SK-N-SH treated with all-trans-retinoic acid at 6 μM for 48 hours (cell line): Measurements from ENCODE around the gene TUBB6.
A peak's percentile ranks its signal among the peaks of the same experiment; 100 is the strongest.

ENCODE experiments used
- ATAC-seq: fragments of 200-7000 bp; cut with Tn5 transposase; 3 replicates; pipeline ENCODE4 v1.9.1; 2020; ENCODE audit warnings: mild to moderate bottlenecking, moderate library complexity
- ARNTL ChIP-seq: fragments of 450-650 bp; formaldehyde crosslinking; IDR thresholded peaks from 2 replicates; pipeline ENCODE4 v1.5.0; 2020; ENCODE audit warnings: low read depth, mild to moderate bottlenecking, moderate library complexity, borderline replicate concordance
- BACH2 ChIP-seq: fragments of 250-450 bp; sonication (Bioruptor Pico); IDR thresholded peaks from 2 replicates; pipeline ENCODE4 v1.9.0; 2021; ENCODE audit warnings: mild to moderate bottlenecking, borderline replicate concordance
- CSDC2 ChIP-seq: fragments of 250-450 bp; sonication (Bioruptor Pico); IDR thresholded peaks from 2 replicates; pipeline ENCODE4 v1.5.0; 2020; ENCODE audit warnings: mild to moderate bottlenecking, moderate library complexity
- ESRRG ChIP-seq: fragments of 250-450 bp; sonication (Bioruptor Pico); IDR thresholded peaks from 2 replicates; pipeline ENCODE4 v1.6.1; 2021; ENCODE audit warnings: mild to moderate bottlenecking
- GLIS3 ChIP-seq: fragments of 250-450 bp; sonication (Bioruptor Pico); IDR thresholded peaks from 2 replicates; pipeline ENCODE4 v1.5.0; 2020; ENCODE audit warnings: mild to moderate bottlenecking, moderate library complexity
- ISL1 ChIP-seq: fragments of 250-450 bp; sonication (Bioruptor Pico); IDR thresholded peaks from 2 replicates; pipeline ENCODE4 v2.1.2; 2022; ENCODE audit warnings: mild to moderate bottlenecking, moderate library complexity
- OSR1 ChIP-seq: fragments of 250-450 bp; sonication (Bioruptor Pico); IDR thresholded peaks from 2 replicates; pipeline ENCODE4 v1.8.0; 2022; ENCODE audit warnings: moderate library complexity, mild to moderate bottlenecking, inconsistent platforms
- PATZ1 ChIP-seq: fragments of 250-450 bp; sonication (Bioruptor Pico); IDR thresholded peaks from 2 replicates; pipeline ENCODE4 v1.8.0; 2020; ENCODE audit warnings: mild to moderate bottlenecking, moderate library complexity, borderline replicate concordance
- POU6F1 ChIP-seq: fragments of 250-450 bp; sonication (Bioruptor Pico); IDR thresholded peaks from 2 replicates; pipeline ENCODE4 v1.8.0; 2021; ENCODE audit warnings: low read depth, mild to moderate bottlenecking, moderate library complexity, borderline replicate concordance
- PPARA ChIP-seq: fragments of 250-450 bp; sonication (Bioruptor Pico); IDR thresholded peaks from 2 replicates; pipeline ENCODE4 v1.5.0; 2020; ENCODE audit warnings: mild to moderate bottlenecking, borderline replicate concordance
- RARB ChIP-seq: fragments of 250-450 bp; sonication (Bioruptor Pico); IDR thresholded peaks from 2 replicates; pipeline ENCODE4 v1.8.0; 2021; ENCODE audit warnings: mild to moderate bottlenecking, moderate library complexity
- SNAI2 ChIP-seq: fragments of 250-450 bp; sonication (Bioruptor Pico); IDR thresholded peaks from 2 replicates; pipeline ENCODE4 v1.5.0; 2020; ENCODE audit warnings: mild to moderate bottlenecking, moderate library complexity
- TCF4 ChIP-seq: fragments of 250-450 bp; sonication (Bioruptor Pico); IDR thresholded peaks from 2 replicates; pipeline ENCODE4 v1.8.0; 2021; ENCODE audit warnings: mild to moderate bottlenecking, moderate library complexity, borderline replicate concordance
- TOX ChIP-seq: fragments of 250-450 bp; sonication (Bioruptor Pico); IDR thresholded peaks from 2 replicates; pipeline ENCODE4 v1.8.0; 2021; ENCODE audit warnings: mild to moderate bottlenecking, moderate library complexity, borderline replicate concordance
- ZC3H10 ChIP-seq: fragments of 250-450 bp; sonication (Bioruptor Pico); IDR thresholded peaks from 2 replicates; pipeline ENCODE4 v1.5.1; 2021; ENCODE audit warnings: mild to moderate bottlenecking, moderate library complexity
- ZFP3 ChIP-seq: fragments of 250-450 bp; sonication (Bioruptor Pico); IDR thresholded peaks from 2 replicates; pipeline ENCODE4 v1.5.0; 2020; ENCODE audit warnings: mild to moderate bottlenecking, moderate library complexity
- ZFP30 ChIP-seq: fragments of 450-650 bp; formaldehyde crosslinking; IDR thresholded peaks from 2 replicates; pipeline ENCODE4 v1.5.0; 2022; ENCODE audit warnings: mild to moderate bottlenecking, moderate library complexity
- ZNF565 ChIP-seq: fragments of 450-650 bp; formaldehyde crosslinking; conservative IDR thresholded peaks from 2 replicates; pipeline ENCODE4 v1.5.0; 2020; ENCODE audit warnings: low read depth, mild to moderate bottlenecking, moderate library complexity
- ZNF70 ChIP-seq: fragments of 450-650 bp; formaldehyde crosslinking; IDR thresholded peaks from 2 replicates; pipeline ENCODE4 v1.5.0; 2020; ENCODE audit warnings: mild to moderate bottlenecking, moderate library complexity
- ZNF8 ChIP-seq: fragments of 450-650 bp; formaldehyde crosslinking; IDR thresholded peaks from 2 replicates; pipeline ENCODE4 v1.5.0; 2020; ENCODE audit warnings: mild to moderate bottlenecking, moderate library complexity
- TF ChIP-seq, protein P1 (sequence below): fragments of 250-450 bp; sonication (Bioruptor Pico); IDR thresholded peaks from 2 replicates; pipeline ENCODE4 v1.5.1; 2020; ENCODE audit warnings: low read depth, mild to moderate bottlenecking, moderate library complexity

Gene TUBB6

GRCh38 chr18:12276736-12277554, 31.1 kb upstream of the TUBB6 start:
- TF ChIP-seq SNAI2 (no peak), ZC3H10 (no peak), CSDC2 (CRISPR knock-in tag) (no peak), ISL1 (CRISPR knock-in tag) (no peak), ZNF70 (CRISPR knock-in tag) (no peak), ZFP3 (no peak), TCF4 (CRISPR knock-in tag) (no peak), ESRRG (CRISPR knock-in tag) (no peak), ARNTL (CRISPR knock-in tag) (no peak), OSR1 (CRISPR knock-in tag) (no peak), GLIS3 (CRISPR knock-in tag) (no peak), POU6F1 (CRISPR knock-in tag) (no peak), ZNF565 (no peak), TOX (CRISPR knock-in tag) (no peak), BACH2 (CRISPR knock-in tag) (no peak)
- TF ChIP-seq, protein P1, sequence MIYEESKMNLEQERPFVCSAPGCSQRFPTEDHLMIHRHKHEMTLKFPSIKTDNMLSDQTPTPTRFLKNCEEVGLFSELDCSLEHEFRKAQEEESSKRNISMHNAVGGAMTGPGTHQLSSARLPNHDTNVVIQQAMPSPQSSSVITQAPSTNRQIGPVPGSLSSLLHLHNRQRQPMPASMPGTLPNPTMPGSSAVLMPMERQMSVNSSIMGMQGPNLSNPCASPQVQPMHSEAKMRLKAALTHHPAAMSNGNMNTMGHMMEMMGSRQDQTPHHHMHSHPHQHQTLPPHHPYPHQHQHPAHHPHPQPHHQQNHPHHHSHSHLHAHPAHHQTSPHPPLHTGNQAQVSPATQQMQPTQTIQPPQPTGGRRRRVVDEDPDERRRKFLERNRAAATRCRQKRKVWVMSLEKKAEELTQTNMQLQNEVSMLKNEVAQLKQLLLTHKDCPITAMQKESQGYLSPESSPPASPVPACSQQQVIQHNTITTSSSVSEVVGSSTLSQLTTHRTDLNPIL (CRISPR knock-in tag), result no peak
- ATAC-seq, result no peak

GRCh38 chr18:12278215-12278671, 29.8 kb upstream of the TUBB6 start:
- ATAC-seq, result no peak
- TF ChIP-seq RARB (no peak), CSDC2 (CRISPR knock-in tag) (no peak)
- TF ChIP-seq, all 23 proteins: peak for 0

DNA sequence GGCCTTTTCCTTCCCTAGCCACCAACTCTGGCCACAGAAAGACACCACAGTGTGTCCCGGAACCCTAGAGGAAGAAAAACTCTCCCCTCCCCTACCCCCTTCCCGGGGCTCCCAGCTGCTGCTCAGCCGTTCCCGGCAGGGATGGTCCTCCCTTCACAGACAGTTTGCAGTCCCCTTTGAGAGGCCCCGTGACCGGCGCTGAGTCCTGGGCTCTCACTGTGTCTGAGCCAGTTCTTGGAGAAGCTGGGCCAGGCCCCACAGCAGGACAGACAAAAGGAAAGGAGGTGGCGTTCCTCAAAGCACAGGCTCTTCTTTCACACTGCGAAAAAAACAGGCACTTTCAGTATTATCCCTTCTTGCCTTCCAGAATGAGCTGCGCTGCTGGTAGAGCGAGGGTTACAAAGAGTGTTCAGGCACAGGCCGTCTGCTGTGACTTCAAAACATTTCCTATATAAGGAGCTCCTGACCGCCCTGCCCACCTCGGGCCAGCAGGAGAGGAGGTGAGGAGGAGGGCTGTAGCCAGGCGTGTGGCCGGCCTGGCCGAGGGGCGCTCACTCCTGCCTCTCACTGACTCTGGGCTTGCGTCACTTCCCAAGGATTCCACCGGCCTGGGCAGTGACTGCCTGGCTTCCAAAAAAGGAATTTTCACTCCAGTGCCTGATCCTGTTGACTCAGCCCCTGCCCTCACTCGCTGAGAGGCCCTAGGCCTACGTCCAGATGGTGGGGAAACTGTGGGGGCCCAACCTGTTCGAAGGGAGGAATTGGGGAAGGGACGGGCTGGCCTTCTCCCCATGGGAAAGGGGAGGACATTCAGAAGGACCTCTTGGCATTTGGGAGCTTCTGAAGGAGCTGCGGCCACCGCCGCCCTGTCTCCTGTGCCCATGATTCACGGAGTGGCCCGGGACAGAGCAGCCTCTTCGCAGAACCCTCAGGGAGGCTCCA, 29.0 kb upstream of the TUBB6 start:
- ATAC-seq, result peak; percentile 85
- TF ChIP-seq ZFP30 (CRISPR knock-in tag) (no peak), TCF4 (CRISPR knock-in tag) (no peak), RARB (no peak), PATZ1 (no peak), POU6F1 (CRISPR knock-in tag) (no peak), PPARA (CRISPR knock-in tag) (no peak), ZFP3 (no peak), ZC3H10 (no peak), BACH2 (CRISPR knock-in tag) (no peak), ARNTL (CRISPR knock-in tag) (no peak), ZNF565 (no peak), ZNF8 (no peak)
- TF ChIP-seq, protein P1 (CRISPR knock-in tag), result no peak
